ENCODE results near the gene PIN4. TPM values are rescaled to one million over a fixed set of nuclear protein-coding genes. Genes with fewer than 3 reads are reported as not detected.

Gene PIN4
- total RNA-seq, 1 experiment from 2014 or later: 11.7 TPM

DNA sequence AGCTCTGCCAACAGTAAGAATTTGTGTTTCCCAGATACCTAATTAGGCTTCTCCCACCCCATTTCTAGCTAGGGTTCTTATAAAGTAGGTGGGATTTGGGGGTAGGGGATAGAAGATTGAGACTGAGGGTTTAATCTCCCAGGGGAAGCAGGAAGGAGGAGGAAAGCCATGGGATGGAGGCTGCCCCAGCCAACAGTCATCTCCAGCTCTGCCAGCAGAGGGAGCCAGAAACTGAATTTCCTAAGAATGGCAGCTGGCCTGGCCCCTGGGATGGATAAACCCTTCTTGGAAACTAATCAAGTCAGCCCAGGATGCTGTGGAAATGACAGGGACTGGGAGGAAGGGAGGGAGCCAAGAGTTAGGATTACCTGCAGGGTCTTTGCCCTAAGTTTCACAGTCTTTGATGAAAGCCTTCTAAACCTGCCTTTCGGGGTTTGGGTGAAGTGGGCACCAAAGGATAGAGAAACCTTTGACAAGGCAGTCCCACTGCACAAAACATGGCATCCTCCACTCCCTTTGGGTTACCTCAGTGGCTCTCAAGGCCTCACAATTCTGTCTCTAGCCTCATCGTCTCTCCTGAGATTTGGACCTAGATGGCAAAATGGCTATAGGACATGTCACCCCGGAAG is 64.0 kb downstream of the PIN4 start:
- H3K4me3 ChIP-seq (ENCODE audit: low read depth, low read length): no peak overlapping the region
- intact Hi-C loops (cut with micrococcal nuclease; ENCODE audit: unreplicated experiment): loop anchor here (1.0 kb wide), 1 partner anchor 295 kb away; no protein-coding TSS in a partner anchor
- H3K4me1 Mint-ChIP-seq (ENCODE audit: low read depth, unreplicated experiment): no peaks in the 10 kb centered on the region
- no peaks in the 10 kb centered on the region for H3K9me3 Mint-ChIP-seq (ENCODE audit: unreplicated experiment)
- BruUV-seq (replicated peaks): no TSS peak
- peak; percentile 50 to 64 for DNase-seq
- TF ChIP-seq, protein P1, sequence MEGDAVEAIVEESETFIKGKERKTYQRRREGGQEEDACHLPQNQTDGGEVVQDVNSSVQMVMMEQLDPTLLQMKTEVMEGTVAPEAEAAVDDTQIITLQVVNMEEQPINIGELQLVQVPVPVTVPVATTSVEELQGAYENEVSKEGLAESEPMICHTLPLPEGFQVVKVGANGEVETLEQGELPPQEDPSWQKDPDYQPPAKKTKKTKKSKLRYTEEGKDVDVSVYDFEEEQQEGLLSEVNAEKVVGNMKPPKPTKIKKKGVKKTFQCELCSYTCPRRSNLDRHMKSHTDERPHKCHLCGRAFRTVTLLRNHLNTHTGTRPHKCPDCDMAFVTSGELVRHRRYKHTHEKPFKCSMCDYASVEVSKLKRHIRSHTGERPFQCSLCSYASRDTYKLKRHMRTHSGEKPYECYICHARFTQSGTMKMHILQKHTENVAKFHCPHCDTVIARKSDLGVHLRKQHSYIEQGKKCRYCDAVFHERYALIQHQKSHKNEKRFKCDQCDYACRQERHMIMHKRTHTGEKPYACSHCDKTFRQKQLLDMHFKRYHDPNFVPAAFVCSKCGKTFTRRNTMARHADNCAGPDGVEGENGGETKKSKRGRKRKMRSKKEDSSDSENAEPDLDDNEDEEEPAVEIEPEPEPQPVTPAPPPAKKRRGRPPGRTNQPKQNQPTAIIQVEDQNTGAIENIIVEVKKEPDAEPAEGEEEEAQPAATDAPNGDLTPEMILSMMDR (IDR thresholded peaks at IDR 0.05; ENCODE audit: insufficient read depth in 1 of 2, low read depth in 1 of 2, low read length in 1 of 2, severe bottlenecking in 1 of 2, unreplicated experiment in 1 of 2): peak; percentile 65 to 70
- no peaks in the 10 kb centered on the region for H3K36me3 ChIP-seq (ENCODE audit: control insufficient read depth, insufficient read depth, low read length)
- H3K27ac Mint-ChIP-seq (ENCODE audit: unreplicated experiment): no peak overlapping the region
- H3K9me3 ChIP-seq: no peaks in the 10 kb centered on the region
- CTCF ChIA-PET: interaction anchor here (0.5 to 1.0 kb wide), 3 partner anchors 32 to 160 kb away, joined by 3 to 8 read pairs (median 5); partner anchors contain the start of gene RPS4X
- H3K27me3 Mint-ChIP-seq (ENCODE audit: insufficient read depth, unreplicated experiment): no peaks in the 10 kb centered on the region
- H3K27me3 ChIP-seq (replicated peaks; ENCODE audit: control insufficient read depth, insufficient read depth, low read length): no peaks in the 10 kb centered on the region
- H3K4me1 ChIP-seq: no peaks in the 10 kb centered on the region
- POLR2A ChIA-PET: no interaction called here
- H3K36me3 Mint-ChIP-seq (ENCODE audit: insufficient read depth, unreplicated experiment): no peaks in the 10 kb centered on the region
- H3K4me3 Mint-ChIP-seq (ENCODE audit: unreplicated experiment): no peak overlapping the region

DNA sequence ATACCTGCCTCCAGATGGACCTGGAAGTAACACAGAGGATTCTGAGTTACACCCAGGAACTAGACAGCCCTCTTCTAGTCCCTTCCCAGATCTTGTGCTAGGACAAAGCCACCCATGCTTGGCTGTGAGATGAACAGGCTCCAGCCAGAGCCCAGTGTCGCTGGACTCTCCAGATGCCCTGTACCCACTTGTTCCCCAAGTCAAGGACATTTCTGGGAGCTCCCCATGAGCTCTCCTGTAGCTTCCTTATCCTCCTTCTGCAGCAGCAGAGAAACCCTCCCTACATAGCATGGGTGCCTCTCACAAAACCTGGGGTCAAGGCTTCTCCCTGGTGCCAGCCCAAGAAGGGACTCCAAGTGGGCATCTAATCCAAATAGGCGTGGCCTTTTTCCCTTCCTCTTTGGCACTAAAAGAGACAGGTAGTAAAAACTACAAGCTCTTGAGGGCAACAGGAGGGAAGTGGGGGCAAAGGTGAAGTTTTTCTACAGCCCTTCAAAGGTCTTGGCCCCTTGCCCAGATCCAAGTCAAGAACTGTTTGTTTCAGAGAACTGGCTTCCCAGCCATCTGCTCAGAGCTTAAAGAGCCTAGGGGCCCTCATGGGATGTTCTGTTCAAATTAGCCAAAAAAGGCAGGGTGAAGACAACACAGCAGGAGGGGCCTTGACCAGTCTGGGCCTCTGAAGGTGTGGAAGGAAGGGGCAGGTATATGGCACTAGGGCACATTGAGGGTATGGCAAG is 65.8 kb downstream of the PIN4 start:
- no peak overlapping the region for H3K4me3 Mint-ChIP-seq (ENCODE audit: unreplicated experiment)
- H3K4me1 ChIP-seq: no peaks in the 10 kb centered on the region
- H3K36me3 Mint-ChIP-seq (ENCODE audit: insufficient read depth, unreplicated experiment): no peaks in the 10 kb centered on the region
- no peaks in the 10 kb centered on the region for H3K9me3 Mint-ChIP-seq (ENCODE audit: unreplicated experiment)
- no peaks in the 10 kb centered on the region for H3K27me3 ChIP-seq (replicated peaks; ENCODE audit: control insufficient read depth, insufficient read depth, low read length)
- H3K27me3 Mint-ChIP-seq (ENCODE audit: insufficient read depth, unreplicated experiment): no peaks in the 10 kb centered on the region
- ChIA-PET CTCF (no interaction called here), POLR2A (interaction anchor here (1.2 kb wide), 1 partner anchor 9 kb away, joined by 3 read pairs; the partner anchor contains the start of gene ERCC6L)
- intact Hi-C loops (cut with micrococcal nuclease; ENCODE audit: unreplicated experiment): no loop called here
- no peaks in the 10 kb centered on the region for H3K9me3 ChIP-seq
- BruUV-seq (replicated peaks): no TSS peak
- H3K36me3 ChIP-seq (ENCODE audit: control insufficient read depth, insufficient read depth, low read length): no peaks in the 10 kb centered on the region
- H3K4me3 ChIP-seq (ENCODE audit: low read depth, low read length): no peak overlapping the region
- no peak overlapping the region for H3K27ac Mint-ChIP-seq (ENCODE audit: unreplicated experiment)
- H3K4me1 Mint-ChIP-seq (ENCODE audit: low read depth, unreplicated experiment): no peaks in the 10 kb centered on the region
- TF ChIP-seq, protein P1 (IDR thresholded peaks at IDR 0.05; ENCODE audit: insufficient read depth in 1 of 2, low read depth in 1 of 2, low read length in 1 of 2, severe bottlenecking in 1 of 2, unreplicated experiment in 1 of 2): no peak
- no peak for DNase-seq

Other genes starting within 250 kb of the PIN4 start
- gene RTL5, start 49.8 kb upstream of the PIN4 start, total RNA-seq (2022): 2.2 and 2.5 TPM in 2 replicates
- 9.7 and 10.2 TPM in 2 replicates for gene ERCC6L, start 57.3 kb downstream of the PIN4 start, total RNA-seq (2022)
- gene RPS4X, start 95.5 kb downstream of the PIN4 start, total RNA-seq (2022): 795 and 810 TPM in 2 replicates
- 1.3 TPM in 2 replicates for gene CITED1, start 124.2 kb downstream of the PIN4 start, total RNA-seq (2022)